GM12875 (cell line): ENCODE results near the gene PARP11.

Experiments used
- H3K4me3 ChIP-seq: one replicate; pipeline ENCODE4 v1.5.1; 2011; ENCODE audit warnings: low read depth, low read length, control low read depth
- CTCF ChIP-seq: IDR thresholded peaks from 2 replicates; pipeline ENCODE4 v1.5.1; 2011; ENCODE audit warnings: low read depth, mild to moderate bottlenecking, control low read depth, inconsistent platforms, low read length, moderate library complexity, borderline replicate concordance; ENCODE audit not compliant: insufficient read depth

The PARP11 gene

DNA sequence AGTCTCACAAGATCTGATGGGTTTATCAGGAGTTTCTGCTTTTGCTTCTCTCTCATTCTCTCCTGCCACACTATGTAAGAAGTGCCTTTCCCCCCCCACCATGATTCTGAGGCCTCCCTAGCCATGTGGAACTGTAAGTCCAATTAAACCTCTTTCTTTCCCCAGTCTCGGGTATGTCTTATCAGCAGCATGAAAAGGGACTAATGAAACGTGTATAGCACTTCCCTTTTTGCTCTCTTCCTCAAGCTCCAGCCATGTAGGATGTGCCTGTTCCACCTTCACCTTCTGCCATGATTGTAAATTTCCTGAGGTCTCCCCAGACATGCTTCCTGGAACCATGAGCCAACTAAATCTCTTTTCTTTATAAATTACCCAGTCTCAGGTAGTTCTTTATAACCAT lies 113.3 kb downstream of the PARP11 start:
- no peak overlapping the region for H3K4me3 ChIP-seq
- no peak for TF ChIP-seq CTCF
